Brain microvascular endothelial cell (primary cell): ENCODE data around the gene SPAG17.
A peak's percentile ranks its signal among the peaks of the same experiment; 100 is the strongest.

Experiments used
- DNase-seq: peaks from one replicate; pipeline ENCODE4 v3.0.0-alpha.2; 2020
- H3K27ac ChIP-seq: fragments of 250-450 bp; sonication (Bioruptor Pico); 2 replicates; pipeline ENCODE4 v1.5.1; 2020; ENCODE audit warnings: mild to moderate bottlenecking, moderate library complexity
- H3K27me3 ChIP-seq: fragments of 250-450 bp; sonication (Bioruptor Pico); replicated peaks from 2 replicates; pipeline ENCODE4 v1.5.1; 2020; ENCODE audit warnings: mild to moderate bottlenecking
- H3K36me3 ChIP-seq: fragments of 250-450 bp; sonication (Bioruptor Pico); replicated peaks from 2 replicates; pipeline ENCODE4 v1.5.1; 2020; ENCODE audit warnings: mild to moderate bottlenecking
- H3K4me3 ChIP-seq: 2 replicates; pipeline ENCODE4 v1.5.1; 2011; ENCODE audit warnings: low read depth, mild to moderate bottlenecking, control low read depth, low read length, moderate library complexity
- CTCF ChIP-seq: IDR thresholded peaks from 2 replicates; pipeline ENCODE4 v1.5.1; 2011; ENCODE audit warnings: low read depth, mild to moderate bottlenecking, moderate library complexity, low read length, control low read depth, inconsistent platforms; ENCODE audit errors: missing control alignments
- in situ Hi-C: cut with HindIII; loops from 2 replicates; pipeline ENCODE4 v1.10.0; 2017; ENCODE audit warnings: low sequenced_read_pairs, low pct_ligation_motif_present

SPAG17 gene

DNA sequence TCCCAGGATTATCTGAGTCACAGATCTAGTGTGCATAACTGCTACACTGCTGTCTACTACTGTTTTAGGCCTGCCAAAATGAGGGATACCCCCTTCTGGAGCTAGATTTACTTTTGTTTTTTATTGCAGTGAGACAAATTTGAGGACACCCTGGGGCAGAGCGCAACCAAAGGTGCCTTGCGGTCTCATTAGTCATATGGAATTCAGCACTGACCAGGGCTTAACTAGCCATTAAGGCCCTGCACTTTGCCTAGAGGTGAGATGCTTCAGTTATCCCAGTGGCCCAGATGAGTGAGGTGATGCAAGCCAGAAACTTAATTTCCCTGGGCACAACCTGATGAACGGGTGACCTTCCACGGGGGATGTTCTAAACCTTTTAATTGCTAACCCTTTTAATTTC, 998 bp upstream of the SPAG17 start:
- Histone ChIP-seq H3K27ac (no peak overlapping the region), H3K27me3 (no peaks in the 10 kb centered on the region), H3K4me3 (no peak overlapping the region), H3K36me3 (no peaks in the 10 kb centered on the region)
- no peak for DNase-seq
- in situ Hi-C loops, result no loop called here
- TF ChIP-seq CTCF, result no peak

DNA sequence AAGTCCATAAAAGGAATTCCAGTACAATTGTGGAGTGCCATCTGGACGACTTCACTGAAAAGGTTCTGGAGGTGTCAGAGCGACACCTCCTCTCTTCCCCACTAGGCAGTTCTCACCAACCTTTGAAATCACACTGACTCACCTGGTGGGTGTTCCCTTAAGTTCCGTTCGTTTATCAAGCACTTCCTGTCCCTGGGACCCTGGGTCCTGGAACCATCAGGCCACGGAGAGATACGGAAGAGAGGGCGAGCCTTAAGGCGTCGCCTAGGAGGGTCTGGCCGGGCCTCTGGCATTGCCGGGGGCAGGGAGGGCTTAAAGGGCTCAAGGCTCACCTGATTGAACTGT, 317 bp downstream of the SPAG17 start:
- H3K36me3 ChIP-seq, result no peaks in the 10 kb centered on the region
- H3K4me3 ChIP-seq, result peak overlapping the region; percentile 53
- in situ Hi-C loops, result no loop called here
- DNase-seq, result no peak
- no peaks in the 10 kb centered on the region for H3K27me3 ChIP-seq
- H3K27ac ChIP-seq, result no peak overlapping the region
- no peak for TF ChIP-seq CTCF

DNA sequence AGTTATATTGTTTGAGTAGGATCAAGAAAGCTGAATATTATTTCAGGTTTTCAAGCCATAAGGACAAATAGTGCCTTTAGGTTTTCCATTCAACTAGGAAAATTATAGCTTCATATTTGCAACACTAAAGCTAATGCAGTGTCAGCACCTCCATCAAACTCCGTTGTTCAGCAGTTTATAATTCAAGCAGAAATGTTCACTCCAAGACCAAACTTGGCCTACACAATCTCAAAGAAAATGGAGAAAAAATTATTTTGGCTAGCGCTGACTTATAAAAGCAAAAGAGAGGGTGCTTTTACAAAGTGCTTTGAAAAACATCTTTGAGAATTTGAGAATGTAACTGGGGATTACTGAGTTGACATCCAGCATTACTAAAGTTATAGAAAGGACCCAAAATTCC, 1.4 kb downstream of the SPAG17 start:
- TF ChIP-seq CTCF, result no peak
- no peak overlapping the region for H3K27ac ChIP-seq
- no peaks in the 10 kb centered on the region for H3K36me3 ChIP-seq
- in situ Hi-C loops, result no loop called here
- H3K4me3 ChIP-seq, result no peak overlapping the region
- H3K27me3 ChIP-seq, result no peaks in the 10 kb centered on the region
- no peak for DNase-seq

- H3K27me3 ChIP-seq, result no peaks in the 10 kb centered on the region
- no peak overlapping the region for H3K4me3 ChIP-seq
- in situ Hi-C loops, result no loop called here
- no peak for DNase-seq
- no peak overlapping the region for H3K27ac ChIP-seq
- no peaks in the 10 kb centered on the region for H3K36me3 ChIP-seq
- no peak for TF ChIP-seq CTCF
These were observed 7.0 kb downstream of the SPAG17 start for GRCh38 chr1:118177998-118178397.

DNA sequence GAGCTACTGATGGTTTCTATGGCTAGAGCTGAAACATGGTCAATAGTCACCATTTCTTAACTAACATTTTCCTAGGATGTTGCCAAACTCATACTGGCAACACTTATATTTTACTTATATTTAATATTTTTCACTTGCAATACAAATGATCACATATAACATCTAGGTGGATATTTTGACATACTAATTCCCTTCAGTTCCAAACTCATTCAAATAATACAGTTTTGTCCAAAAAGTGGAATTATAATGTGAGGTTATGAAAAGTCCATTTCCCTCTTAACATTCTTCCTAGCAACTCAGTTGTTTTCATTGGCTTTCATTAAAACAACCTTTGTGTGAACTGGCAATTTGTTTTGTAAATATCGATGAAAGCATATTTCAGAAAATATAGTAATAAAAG, 16.0 kb downstream of the SPAG17 start:
- Histone ChIP-seq H3K27me3 (no peaks in the 10 kb centered on the region), H3K27ac (no peak overlapping the region), H3K36me3 (no peaks in the 10 kb centered on the region), H3K4me3 (no peak overlapping the region)
- TF ChIP-seq CTCF, result no peak
- no peak for DNase-seq
- in situ Hi-C loops, result no loop called here

DNA sequence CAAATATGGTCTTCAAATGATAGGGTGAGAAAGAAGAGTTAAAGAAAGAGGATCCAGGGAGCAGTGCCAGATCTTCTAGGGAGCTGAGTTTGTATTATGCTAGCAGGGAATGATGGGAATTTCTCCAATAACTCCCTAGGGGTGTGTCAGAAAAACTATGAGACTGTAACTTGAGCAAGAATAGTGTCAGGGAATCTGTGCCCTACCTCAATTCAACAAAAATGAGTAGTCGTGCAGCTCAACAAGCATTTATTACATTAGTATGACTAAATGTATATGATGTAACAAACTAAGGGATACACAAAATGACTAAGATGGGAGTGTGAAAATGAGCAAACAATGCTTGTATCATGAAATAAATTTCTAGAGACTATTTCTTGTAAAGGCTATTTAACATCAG, 24.2 kb downstream of the SPAG17 start:
- Histone ChIP-seq H3K4me3 (no peak overlapping the region), H3K36me3 (no peaks in the 10 kb centered on the region), H3K27me3 (no peaks in the 10 kb centered on the region), H3K27ac (no peak overlapping the region)
- in situ Hi-C loops, result no loop called here
- no peak for TF ChIP-seq CTCF
- no peak for DNase-seq
